Measurements from ENCODE around the gene STIM2. TPM values are rescaled to one million over a fixed set of nuclear protein-coding genes. Genes with fewer than 3 reads are reported as not detected.

The STIM2 gene
- total RNA-seq, 1 experiment from 2014 or later: 203 TPM

DNA sequence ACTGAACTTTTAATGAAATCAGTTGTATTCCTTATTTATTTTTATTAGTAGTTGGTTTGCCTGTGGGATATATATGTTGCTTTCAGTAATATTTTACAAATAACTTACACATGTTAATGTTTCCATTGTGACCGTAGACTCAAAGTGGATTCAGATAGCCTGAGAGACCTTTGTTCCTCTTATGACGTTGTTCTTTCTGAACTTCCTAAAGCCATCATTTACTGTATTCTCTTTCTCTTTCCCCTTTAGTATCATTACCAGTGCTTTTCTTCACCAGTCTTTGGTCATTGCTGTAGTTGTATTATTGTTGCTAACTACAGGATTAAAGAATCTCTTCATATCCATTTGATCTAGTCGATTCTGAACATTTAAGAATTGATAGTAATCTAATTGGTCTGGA is 4.3 kb downstream of the STIM2 start:
- H3K79me2 ChIP-seq (ENCODE audit: low read length): peaks cover 82% of the 10 kb centered on the region
- peaks cover 33% of the 10 kb centered on the region for H4K20me1 ChIP-seq (ENCODE audit: insufficient read depth, low read depth, low read length)
- peak overlapping the region; percentile 92; the same call in 1 of the 2 replicates for H3K4me3 ChIP-seq (ENCODE audit: low read length)
- H3K4me1 ChIP-seq (ENCODE audit: low read length): peaks cover 76% of the 10 kb centered on the region
- peak overlapping the region; percentile 98 for H3K4me2 ChIP-seq (ENCODE audit: low read depth, low read length, poor library complexity, severe bottlenecking)
- DNase-seq: no peak
- H3K9me3 ChIP-seq (ENCODE audit: low read length): no peaks in the 10 kb centered on the region
- H3K36me3 ChIP-seq (ENCODE audit: insufficient read depth, low read length): peaks cover 3% of the 10 kb centered on the region; the same call in 1 of the 2 replicates
- H3K9ac ChIP-seq (ENCODE audit: low read length): 0 out of 2 replicates have a peak overlapping the region, but pooled peaks have one; percentile 16
- no peaks in the 10 kb centered on the region for H3K27me3 ChIP-seq (ENCODE audit: low read length)
- no peaks in the 10 kb centered on the region for H3K9me2 ChIP-seq (replicated peaks; ENCODE audit: insufficient read depth, low read length)
- peak overlapping the region; percentile 95; the same call in 1 of the 2 replicates for H3K27ac ChIP-seq (ENCODE audit: low read length)
- H2AFZ ChIP-seq (ENCODE audit: low read length): no peak overlapping the region

DNA sequence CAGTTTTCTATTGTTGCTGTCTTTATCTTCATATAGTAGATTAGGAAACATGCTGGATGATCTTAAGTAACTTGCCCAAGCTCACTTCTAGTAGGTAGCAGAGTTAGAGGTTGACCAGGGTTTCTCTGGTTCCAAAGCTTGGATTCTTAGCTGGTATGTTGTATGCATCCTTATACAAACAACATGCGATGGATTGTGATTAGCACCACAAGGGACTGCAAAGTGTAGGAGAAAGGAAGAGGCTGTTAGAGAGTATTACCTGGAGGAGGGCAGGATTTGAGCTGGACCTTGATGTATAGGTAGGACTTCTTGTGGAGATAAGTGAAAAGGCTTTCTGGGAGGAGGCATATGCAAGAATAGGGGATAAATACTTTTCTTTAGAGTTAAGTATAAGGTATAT is 5.6 kb downstream of the STIM2 start:
- Histone ChIP-seq H2AFZ (ENCODE audit: low read length) (no peak overlapping the region), H3K27me3 (ENCODE audit: low read length) (no peaks in the 10 kb centered on the region), H3K4me3 (ENCODE audit: low read length) (no peak overlapping the region), H3K36me3 (ENCODE audit: insufficient read depth, low read length) (peaks cover 4% of the 10 kb centered on the region; the same call in 1 of the 2 replicates), H3K9me3 (ENCODE audit: low read length) (no peaks in the 10 kb centered on the region), H4K20me1 (ENCODE audit: insufficient read depth, low read depth, low read length) (peaks cover 34% of the 10 kb centered on the region), H3K9ac (ENCODE audit: low read length) (peak overlapping the region; percentile 23; the same call in 1 of the 2 replicates), H3K4me1 (ENCODE audit: low read length) (peaks cover 84% of the 10 kb centered on the region), H3K9me2 (replicated peaks; ENCODE audit: insufficient read depth, low read length) (no peaks in the 10 kb centered on the region), H3K27ac (ENCODE audit: low read length) (peak overlapping the region; percentile 46), H3K4me2 (ENCODE audit: low read depth, low read length, poor library complexity, severe bottlenecking) (peak overlapping the region; percentile 98), H3K79me2 (ENCODE audit: low read length) (peaks cover 94% of the 10 kb centered on the region)
- no peak for DNase-seq

DNA sequence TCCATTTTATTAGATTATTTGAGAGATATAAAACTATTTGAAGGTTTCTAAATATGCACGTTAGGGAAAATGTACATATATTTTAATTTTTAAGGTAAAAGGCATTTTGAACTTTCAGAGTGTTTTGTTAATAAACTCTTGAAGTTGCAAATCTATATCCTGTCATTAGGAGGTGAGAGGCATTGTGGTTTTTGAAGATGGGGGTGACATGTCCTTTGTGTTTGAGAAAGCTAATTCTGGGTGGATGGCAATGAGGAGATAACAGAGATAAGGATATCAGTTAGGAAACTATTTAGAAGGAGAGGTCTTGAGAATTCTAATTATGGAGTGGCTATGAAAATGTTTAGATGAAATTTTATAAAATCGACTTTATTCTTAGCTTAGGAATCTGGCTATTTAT is 6.1 kb downstream of the STIM2 start:
- Histone ChIP-seq H3K9me2 (replicated peaks; ENCODE audit: insufficient read depth, low read length) (no peaks in the 10 kb centered on the region), H3K79me2 (ENCODE audit: low read length) (peaks cover 99% of the 10 kb centered on the region), H3K4me3 (ENCODE audit: low read length) (no peak overlapping the region), H3K27ac (ENCODE audit: low read length) (peak overlapping the region; percentile 46), H3K4me1 (ENCODE audit: low read length) (peaks cover 90% of the 10 kb centered on the region), H3K4me2 (ENCODE audit: low read depth, low read length, poor library complexity, severe bottlenecking) (peak overlapping the region; percentile 98), H3K9ac (ENCODE audit: low read length) (no peak overlapping the region), H4K20me1 (ENCODE audit: insufficient read depth, low read depth, low read length) (peaks cover 34% of the 10 kb centered on the region), H3K9me3 (ENCODE audit: low read length) (no peaks in the 10 kb centered on the region), H3K36me3 (ENCODE audit: insufficient read depth, low read length) (peaks cover 4% of the 10 kb centered on the region; the same call in 1 of the 2 replicates), H3K27me3 (ENCODE audit: low read length) (no peaks in the 10 kb centered on the region), H2AFZ (ENCODE audit: low read length) (no peak overlapping the region)
- DNase-seq: no peak

DNA sequence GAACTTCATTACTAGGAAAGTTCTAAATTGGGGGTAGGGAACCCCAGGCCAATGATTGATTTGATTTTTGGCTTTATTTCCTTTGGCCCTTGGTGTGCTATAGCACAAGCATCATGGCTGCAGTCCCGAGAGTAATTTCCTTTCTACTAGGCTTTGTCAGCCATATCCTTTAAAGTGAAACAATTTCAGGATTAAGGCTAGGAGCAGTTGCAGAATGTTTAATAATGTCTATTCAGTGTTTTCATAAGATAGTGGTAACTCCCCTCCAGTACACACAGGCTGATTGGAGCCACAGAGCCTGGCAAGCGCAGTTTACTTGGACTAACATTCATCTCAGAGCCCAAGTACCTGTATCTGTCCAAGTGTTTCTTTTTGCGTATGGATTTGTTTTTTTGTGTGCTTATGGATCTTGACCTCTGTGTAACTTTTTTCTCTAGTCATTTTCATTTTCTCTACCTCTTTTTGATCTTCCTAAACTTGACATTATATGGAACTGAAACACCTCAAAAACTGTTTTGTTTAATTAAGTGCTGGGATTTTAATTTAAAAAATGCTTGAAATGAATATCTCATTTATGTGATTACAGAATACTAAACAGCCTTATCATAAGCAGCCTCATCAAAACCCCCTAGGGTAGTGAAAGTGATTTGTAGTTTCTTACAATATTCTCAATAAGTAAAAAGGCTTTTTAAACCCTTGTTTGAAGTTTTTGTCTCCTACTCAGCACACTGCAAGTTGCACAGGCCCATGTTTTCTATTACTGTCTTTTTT is 7.5 kb downstream of the STIM2 start:
- H3K4me1 ChIP-seq (ENCODE audit: low read length): peaks cover 86% of the 10 kb centered on the region
- H4K20me1 ChIP-seq (ENCODE audit: insufficient read depth, low read depth, low read length): peaks cover 23% of the 10 kb centered on the region
- no peaks in the 10 kb centered on the region for H3K9me3 ChIP-seq (ENCODE audit: low read length)
- peak overlapping the region; percentile 46 for H3K27ac ChIP-seq (ENCODE audit: low read length)
- H2AFZ ChIP-seq (ENCODE audit: low read length): no peak overlapping the region
- H3K9ac ChIP-seq (ENCODE audit: low read length): no peak overlapping the region
- H3K9me2 ChIP-seq (replicated peaks; ENCODE audit: insufficient read depth, low read length): no peaks in the 10 kb centered on the region
- peaks cover 99% of the 10 kb centered on the region for H3K79me2 ChIP-seq (ENCODE audit: low read length)
- DNase-seq: no peak
- H3K27me3 ChIP-seq (ENCODE audit: low read length): no peaks in the 10 kb centered on the region
- H3K4me2 ChIP-seq (ENCODE audit: low read depth, low read length, poor library complexity, severe bottlenecking): peak overlapping the region; percentile 31
- H3K36me3 ChIP-seq (ENCODE audit: insufficient read depth, low read length): peaks cover 4% of the 10 kb centered on the region; the same call in 1 of the 2 replicates
- no peak overlapping the region for H3K4me3 ChIP-seq (ENCODE audit: low read length)

DNA sequence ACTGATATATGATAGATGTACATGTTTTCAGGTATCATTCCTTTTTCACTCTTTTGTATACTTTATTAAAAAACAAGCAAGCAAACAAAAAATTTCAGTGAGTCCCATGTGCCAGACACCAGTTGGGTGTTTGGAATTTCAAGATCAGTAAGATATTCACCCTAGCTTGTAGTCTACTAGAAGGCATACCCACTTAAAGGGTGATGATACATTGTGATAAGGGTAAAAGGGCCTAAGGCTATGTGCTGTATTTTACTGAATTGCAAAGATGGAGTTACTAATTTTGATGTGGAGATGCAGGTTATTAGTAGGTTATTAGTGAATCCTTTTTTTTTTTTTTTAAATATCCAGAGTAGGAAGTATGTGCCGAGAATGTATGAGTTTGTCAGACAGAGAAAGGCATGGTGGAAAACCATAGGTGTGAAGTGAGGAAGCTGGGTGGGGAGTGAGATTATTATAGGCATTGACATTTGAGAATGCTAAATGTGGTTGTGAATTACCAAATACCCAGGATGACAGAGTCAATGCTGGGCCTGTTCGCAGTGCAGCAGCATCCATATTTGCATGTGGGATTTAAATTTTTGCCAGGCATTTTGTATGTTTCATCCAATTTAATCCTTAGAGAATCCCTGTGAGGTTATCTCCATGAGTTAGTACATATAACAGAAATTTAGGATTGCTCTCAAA is 10.1 kb downstream of the STIM2 start:
- Histone ChIP-seq H3K79me2 (ENCODE audit: low read length) (peaks cover 99% of the 10 kb centered on the region), H3K36me3 (ENCODE audit: insufficient read depth, low read length) (peaks cover 4% of the 10 kb centered on the region; the same call in 1 of the 2 replicates), H3K4me2 (ENCODE audit: low read depth, low read length, poor library complexity, severe bottlenecking) (no peak overlapping the region), H4K20me1 (ENCODE audit: insufficient read depth, low read depth, low read length) (peaks cover 13% of the 10 kb centered on the region; the same call in 1 of the 2 replicates), H3K4me1 (ENCODE audit: low read length) (peaks cover 66% of the 10 kb centered on the region), H2AFZ (ENCODE audit: low read length) (no peak overlapping the region), H3K27me3 (ENCODE audit: low read length) (no peaks in the 10 kb centered on the region), H3K9ac (ENCODE audit: low read length) (no peak overlapping the region), H3K4me3 (ENCODE audit: low read length) (no peak overlapping the region), H3K9me3 (ENCODE audit: low read length) (no peaks in the 10 kb centered on the region), H3K9me2 (replicated peaks; ENCODE audit: insufficient read depth, low read length) (no peaks in the 10 kb centered on the region), H3K27ac (ENCODE audit: low read length) (no peak overlapping the region)
- DNase-seq: no peak

DNA sequence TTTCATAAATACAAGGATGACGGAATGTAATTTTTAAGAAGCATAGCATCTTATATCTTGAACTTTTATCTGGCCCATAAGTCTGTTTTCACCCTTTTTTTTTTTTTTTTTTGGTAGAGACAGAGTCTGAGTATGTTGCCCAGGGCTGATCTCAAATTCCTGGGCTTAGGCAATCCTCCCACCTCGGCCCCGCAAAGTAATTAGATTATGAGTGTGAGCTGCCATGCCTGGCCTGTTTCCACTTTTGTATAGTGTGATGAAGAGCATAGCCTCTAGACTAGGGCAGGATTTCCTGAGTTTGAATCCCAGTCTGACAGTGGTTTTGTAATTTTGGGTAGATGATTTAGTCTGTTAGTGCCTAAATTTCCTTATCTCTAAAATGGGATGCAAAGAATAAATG is 11.0 kb downstream of the STIM2 start:
- Histone ChIP-seq H3K4me3 (ENCODE audit: low read length) (no peak overlapping the region), H3K36me3 (ENCODE audit: insufficient read depth, low read length) (peaks cover 4% of the 10 kb centered on the region; the same call in 1 of the 2 replicates), H2AFZ (ENCODE audit: low read length) (no peak overlapping the region), H3K27ac (ENCODE audit: low read length) (no peak overlapping the region), H3K79me2 (ENCODE audit: low read length) (peaks cover 99% of the 10 kb centered on the region), H3K4me2 (ENCODE audit: low read depth, low read length, poor library complexity, severe bottlenecking) (no peak overlapping the region), H3K9ac (ENCODE audit: low read length) (no peak overlapping the region), H4K20me1 (ENCODE audit: insufficient read depth, low read depth, low read length) (peaks cover 4% of the 10 kb centered on the region; the same call in 1 of the 2 replicates), H3K9me3 (ENCODE audit: low read length) (no peaks in the 10 kb centered on the region), H3K27me3 (ENCODE audit: low read length) (no peaks in the 10 kb centered on the region), H3K9me2 (replicated peaks; ENCODE audit: insufficient read depth, low read length) (no peaks in the 10 kb centered on the region), H3K4me1 (ENCODE audit: low read length) (peaks cover 57% of the 10 kb centered on the region)
- no peak for DNase-seq

DNA sequence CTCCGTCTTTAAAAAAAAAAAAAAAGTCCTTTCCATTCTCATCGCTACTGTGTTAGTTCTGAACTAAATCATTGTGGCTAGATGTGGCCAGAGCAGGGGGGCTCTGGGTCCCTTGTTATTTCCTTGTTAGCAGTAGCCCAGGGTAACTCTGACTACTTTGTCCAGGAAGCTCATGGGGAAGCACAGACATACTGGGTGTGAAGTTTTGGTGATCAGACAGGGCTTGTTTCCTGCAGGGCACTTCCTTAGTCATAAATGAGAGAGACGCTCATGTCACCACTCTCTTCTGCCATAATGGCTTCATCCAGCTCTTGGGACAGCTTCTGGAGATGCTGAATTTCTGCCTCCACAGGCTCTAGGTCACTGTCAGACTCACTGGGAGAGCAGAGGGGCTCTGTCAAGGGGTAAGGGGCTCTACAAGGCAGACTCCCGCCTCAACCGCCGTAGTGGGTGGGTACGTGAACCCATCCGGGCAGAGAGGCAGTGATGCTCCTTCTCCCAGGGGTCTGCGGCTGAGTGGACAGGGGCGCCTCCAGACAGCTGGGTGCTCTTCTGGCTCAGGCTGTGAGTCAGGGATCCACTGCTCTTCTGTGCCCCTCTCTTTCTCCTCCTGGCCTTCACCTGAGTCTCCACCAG is 12.9 kb downstream of the STIM2 start:
- no peaks in the 10 kb centered on the region for H3K9me2 ChIP-seq (replicated peaks; ENCODE audit: insufficient read depth, low read length)
- H3K4me1 ChIP-seq (ENCODE audit: low read length): peaks cover 38% of the 10 kb centered on the region
- no peak overlapping the region for H3K4me3 ChIP-seq (ENCODE audit: low read length)
- H4K20me1 ChIP-seq (ENCODE audit: insufficient read depth, low read depth, low read length): peaks cover 17% of the 10 kb centered on the region; the same call in 1 of the 2 replicates
- DNase-seq: no peak
- H3K27ac ChIP-seq (ENCODE audit: low read length): no peak overlapping the region
- H3K9ac ChIP-seq (ENCODE audit: low read length): no peak overlapping the region
- H2AFZ ChIP-seq (ENCODE audit: low read length): no peak overlapping the region
- H3K4me2 ChIP-seq (ENCODE audit: low read depth, low read length, poor library complexity, severe bottlenecking): no peak overlapping the region
- peaks cover 15% of the 10 kb centered on the region; the same call in 1 of the 2 replicates for H3K36me3 ChIP-seq (ENCODE audit: insufficient read depth, low read length)
- no peaks in the 10 kb centered on the region for H3K27me3 ChIP-seq (ENCODE audit: low read length)
- no peaks in the 10 kb centered on the region for H3K9me3 ChIP-seq (ENCODE audit: low read length)
- peaks cover 99% of the 10 kb centered on the region for H3K79me2 ChIP-seq (ENCODE audit: low read length)

DNA sequence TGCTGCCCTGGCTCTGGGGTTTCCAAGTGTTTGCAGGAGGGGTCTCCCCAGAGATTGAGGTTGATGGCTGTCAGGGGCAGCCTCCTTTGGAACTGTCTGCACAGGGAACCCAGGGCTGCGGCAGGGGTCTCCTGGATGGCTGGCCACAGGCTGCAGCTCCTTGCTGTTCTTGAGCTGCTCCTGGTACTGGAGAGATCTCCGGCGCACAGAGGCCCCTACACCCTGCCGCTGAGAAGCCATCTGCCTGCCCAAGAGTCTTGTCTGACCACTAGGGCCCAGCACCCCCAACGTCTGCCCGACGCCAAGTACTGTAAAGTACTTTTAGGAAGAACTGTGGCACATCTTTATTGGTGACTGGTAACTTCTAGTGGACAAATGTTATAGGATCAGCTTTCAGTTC is 13.5 kb downstream of the STIM2 start:
- peaks cover 19% of the 10 kb centered on the region; the same call in 1 of the 2 replicates for H3K36me3 ChIP-seq (ENCODE audit: insufficient read depth, low read length)
- H4K20me1 ChIP-seq (ENCODE audit: insufficient read depth, low read depth, low read length): peaks cover 18% of the 10 kb centered on the region; the same call in 1 of the 2 replicates
- H3K27me3 ChIP-seq (ENCODE audit: low read length): no peaks in the 10 kb centered on the region
- H3K9me3 ChIP-seq (ENCODE audit: low read length): no peaks in the 10 kb centered on the region
- peaks cover 35% of the 10 kb centered on the region for H3K4me1 ChIP-seq (ENCODE audit: low read length)
- H3K9ac ChIP-seq (ENCODE audit: low read length): no peak overlapping the region
- DNase-seq: no peak
- H3K4me2 ChIP-seq (ENCODE audit: low read depth, low read length, poor library complexity, severe bottlenecking): no peak overlapping the region
- no peak overlapping the region for H3K4me3 ChIP-seq (ENCODE audit: low read length)
- no peaks in the 10 kb centered on the region for H3K9me2 ChIP-seq (replicated peaks; ENCODE audit: insufficient read depth, low read length)
- no peak overlapping the region for H2AFZ ChIP-seq (ENCODE audit: low read length)
- H3K27ac ChIP-seq (ENCODE audit: low read length): no peak overlapping the region
- H3K79me2 ChIP-seq (ENCODE audit: low read length): peaks cover 99% of the 10 kb centered on the region

Data from Karpas-422 (cell line).